ENCODE data around the gene BNC2. TPM values are rescaled to one million over a fixed set of nuclear protein-coding genes. Genes with fewer than 3 reads are reported as not detected.

Gene BNC2
- total RNA-seq, 1 experiment from 2014 or later, result 43.6 TPM

- Mint-ChIP-seq H3K36me3 (ENCODE audit: insufficient read depth in 1 of 3, low read depth in 3 of 3) (no peaks in the 10 kb centered on the region), H3K4me1 (peaks cover 21 to 35% of the 10 kb centered on the region in 2 experiments), H3K4me3 (no peak overlapping the region), H3K27me3 (ENCODE audit: low read depth) (no peaks in the 10 kb centered on the region), H3K27ac (peak overlapping the region in 1 of 3 experiments; percentile 44; a peak in 1 of 7 replicates), H3K9me3 (no peaks in the 10 kb centered on the region)
- Histone ChIP-seq H2AFZ (ENCODE audit: low read length) (no peak overlapping the region), H4K91ac (ENCODE audit: insufficient read length, low read depth, low read length) (no peak overlapping the region), H3K79me2 (ENCODE audit: insufficient read depth, low read length) (no peaks in the 10 kb centered on the region), H3K23me2 (ENCODE audit: insufficient read length, low read depth, low read length, poor library complexity, severe bottlenecking) (no peaks in the 10 kb centered on the region), H3K9me3 (ENCODE audit: control insufficient read depth, low read depth, low read length) (no peaks in the 10 kb centered on the region), H3K14ac (ENCODE audit: insufficient read depth, low read length) (no peak overlapping the region), H2BK5ac (ENCODE audit: insufficient read length, low read length) (no peak overlapping the region), H2BK120ac (ENCODE audit: low read depth, low read length, poor library complexity, severe bottlenecking) (no peak overlapping the region), H3K9ac (ENCODE audit: extremely low read depth, insufficient read length, low read length) (no peak overlapping the region), H3K27ac (ENCODE audit: insufficient read length, low read depth, low read length) (no peak overlapping the region), H3K23ac (ENCODE audit: insufficient read length, low read depth, low read length) (no peak overlapping the region), H2BK12ac (ENCODE audit: insufficient read length, low read depth, low read length) (no peak overlapping the region), H3K18ac (ENCODE audit: insufficient read length, low read depth, low read length) (no peak overlapping the region), H3K56ac (ENCODE audit: insufficient read length, low read depth, low read length) (no peak overlapping the region), H2BK20ac (ENCODE audit: low read depth, low read length, poor library complexity, severe bottlenecking) (no peak overlapping the region), H4K20me1 (ENCODE audit: control insufficient read depth, insufficient read depth, insufficient read length) (no peaks in the 10 kb centered on the region), H3K4me1 (ENCODE audit: insufficient read depth, low read length) (peaks cover 2% of the 10 kb centered on the region), H3T11ph (ENCODE audit: low read length) (no peak overlapping the region), H3K4ac (ENCODE audit: low read depth, low read length) (no peak overlapping the region), H4K5ac (ENCODE audit: insufficient read length, low read depth, low read length) (no peak overlapping the region), H2BK15ac (ENCODE audit: low read depth, low read length) (no peak overlapping the region), H4K8ac (replicated peaks; ENCODE audit: insufficient read length, low read depth, low read length) (no peak overlapping the region), H3K79me1 (ENCODE audit: insufficient read depth, low read depth, low read length, poor library complexity, severe bottlenecking) (no peaks in the 10 kb centered on the region), H3K4me2 (ENCODE audit: insufficient read depth, insufficient read length, low read length) (no peak overlapping the region), H3K27me3 (ENCODE audit: insufficient read depth, low read length) (no peaks in the 10 kb centered on the region), H2AK5ac (ENCODE audit: insufficient read length, low read length) (no peak overlapping the region)
- no CpG with 5 or more reads among the region's 7 CpGs for WGBS (ENCODE audit: extremely low coverage, insufficient read length, low lambda C conversion rate)
- no peak for TF ChIP-seq CTCF (conservative IDR thresholded peaks at IDR 0.05)
- no peak for DNase-seq
Measured at GRCh38 chr9:16445141-16445920, 425.1 kb downstream of the BNC2 start.

All from H9 (cell line).